Measurements from ENCODE around the gene RAB35.

Gene RAB35

GRCh38 chr12:120090626-120091295, 25.8 kb downstream of the RAB35 start:
- peaks cover 45% of the 10 kb centered on the region for H3K36me3 ChIP-seq
- H3K4me1 ChIP-seq (ENCODE audit: control insufficient read depth in 1 of 2, insufficient read depth in 1 of 2, low read depth in 1 of 2, low read length in 1 of 2): peaks cover 20 to 29% of the 10 kb centered on the region in 2 experiments
- H3K27me3 ChIP-seq: peaks cover 3% of the 10 kb centered on the region
- no peak overlapping the region for H3K27ac ChIP-seq
- no peak for TF ChIP-seq CTCF (IDR thresholded peaks at IDR 0.05)
- no peak overlapping the region for H3K4me3 ChIP-seq (ENCODE audit: low read depth in 1 of 2, low read length in 1 of 2)
- no peaks in the 10 kb centered on the region for H3K9me3 ChIP-seq

- H3K36me3 ChIP-seq: peaks cover 39% of the 10 kb centered on the region
These were observed 26.3 kb downstream of the RAB35 start for GRCh38 chr12:120090206-120090605.

GRCh38 chr12:120089796-120090195, 26.8 kb downstream of the RAB35 start:
- Histone ChIP-seq H3K27me3 (peaks cover 3% of the 10 kb centered on the region), H3K4me3 (ENCODE audit: low read depth in 1 of 2, low read length in 1 of 2) (no peak overlapping the region), H3K4me1 (ENCODE audit: control insufficient read depth in 1 of 2, insufficient read depth in 1 of 2, low read depth in 1 of 2, low read length in 1 of 2) (peaks cover 23 to 29% of the 10 kb centered on the region in 2 experiments), H3K36me3 (peaks cover 35% of the 10 kb centered on the region), H3K9me3 (no peaks in the 10 kb centered on the region), H3K27ac (no peak overlapping the region)
- TF ChIP-seq CTCF (IDR thresholded peaks at IDR 0.05): no peak

More at GRCh38 chr12:120090206-120090605, 26.3 kb downstream of the RAB35 start:
- Histone ChIP-seq H3K9me3 (no peaks in the 10 kb centered on the region), H3K27ac (no peak overlapping the region), H3K4me1 (ENCODE audit: control insufficient read depth in 1 of 2, insufficient read depth in 1 of 2, low read depth in 1 of 2, low read length in 1 of 2) (peaks cover 23 to 29% of the 10 kb centered on the region in 2 experiments), H3K4me3 (ENCODE audit: low read depth in 1 of 2, low read length in 1 of 2) (no peak overlapping the region), H3K27me3 (peaks cover 3% of the 10 kb centered on the region)
- TF ChIP-seq CTCF (IDR thresholded peaks at IDR 0.05): no peak

- no peak overlapping the region for H3K27ac ChIP-seq
- H3K27me3 ChIP-seq: peaks cover 3% of the 10 kb centered on the region
- H3K9me3 ChIP-seq: no peaks in the 10 kb centered on the region
- H3K4me3 ChIP-seq (ENCODE audit: low read depth in 1 of 2, low read length in 1 of 2): no peak overlapping the region
- no peak for TF ChIP-seq CTCF (IDR thresholded peaks at IDR 0.05)
- peaks cover 23 to 29% of the 10 kb centered on the region in 2 experiments for H3K4me1 ChIP-seq (ENCODE audit: control insufficient read depth in 1 of 2, insufficient read depth in 1 of 2, low read depth in 1 of 2, low read length in 1 of 2)
- peaks cover 28% of the 10 kb centered on the region for H3K36me3 ChIP-seq
These were observed 27.4 kb downstream of the RAB35 start for GRCh38 chr12:120089105-120089504.

GRCh38 chr12:120086801-120087621, 29.5 kb downstream of the RAB35 start:
- Histone ChIP-seq H3K36me3 (peaks cover 7% of the 10 kb centered on the region), H3K9me3 (no peaks in the 10 kb centered on the region), H3K27ac (peak overlapping the region; percentile 92), H3K4me3 (ENCODE audit: low read depth in 1 of 2, low read length in 1 of 2) (peak overlapping the region; percentile 56 to 61), H3K27me3 (peaks cover 3% of the 10 kb centered on the region), H3K4me1 (ENCODE audit: control insufficient read depth in 1 of 2, insufficient read depth in 1 of 2, low read depth in 1 of 2, low read length in 1 of 2) (peaks cover 23 to 29% of the 10 kb centered on the region in 2 experiments)
- peak; percentile 100 for TF ChIP-seq CTCF (IDR thresholded peaks at IDR 0.05)

Measured in neutrophil (primary cell).